ENCODE data around the gene SRD5A1. TPM values are rescaled to one million over a fixed set of nuclear protein-coding genes. Genes with fewer than 3 reads are reported as not detected.

The SRD5A1 gene
- polyA plus RNA-seq, 1 experiment, result 20.9 TPM

DNA sequence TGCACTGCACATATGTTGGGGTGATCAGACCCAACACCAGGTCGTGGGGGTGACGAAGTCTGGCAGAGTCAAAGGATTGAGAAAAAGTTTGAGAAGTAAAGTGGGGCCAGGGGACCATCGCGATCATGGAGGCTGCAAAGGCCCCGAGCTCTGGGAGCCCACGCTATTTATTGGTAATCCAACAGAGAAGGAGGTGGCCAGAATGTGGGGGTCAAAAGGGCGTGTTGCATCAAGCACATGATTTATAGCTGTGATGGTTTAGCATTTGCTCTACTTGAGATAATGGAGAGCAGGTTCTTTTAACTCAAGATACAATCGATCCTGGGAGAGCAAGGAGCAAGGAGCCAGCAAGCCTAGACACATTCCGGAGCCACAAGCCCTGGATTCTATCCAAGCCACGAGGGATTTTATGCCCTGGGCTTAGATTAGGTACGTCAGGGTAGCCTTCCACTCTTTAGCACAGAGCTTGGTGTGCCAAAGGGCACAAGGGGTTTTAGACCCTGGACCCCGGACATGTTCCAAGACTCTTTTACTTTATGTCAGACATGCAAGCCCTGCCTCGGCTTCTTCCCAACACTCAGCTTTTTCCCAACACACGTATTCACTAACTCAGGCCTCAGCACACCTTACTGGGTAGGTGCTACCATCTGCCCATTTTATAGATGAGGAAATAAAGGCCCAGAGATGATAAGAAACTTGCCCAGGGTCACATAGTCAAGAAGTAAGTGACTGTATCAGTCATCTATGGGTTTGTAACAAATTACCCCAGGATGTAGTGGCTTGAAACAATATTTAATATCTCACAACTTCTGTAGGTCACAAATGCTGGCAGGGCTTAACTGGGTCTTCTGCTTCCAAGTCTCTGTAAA, 39.9 kb upstream of the SRD5A1 start:
- peaks cover 7% of the 10 kb centered on the region for H3K36me3 ChIP-seq (ENCODE audit: control insufficient read depth, insufficient read depth, low read length)
- H3K4me3 ChIP-seq (ENCODE audit: low read depth, low read length), result no peak overlapping the region
- ChIA-PET POLR2A (no interaction called here), CTCF (interaction anchor here (3.2 kb wide), 1 partner anchor 10 kb away, joined by 11 read pairs; no protein-coding TSS in a partner anchor)
- DNase-seq (ENCODE audit: low read depth), result no peak
- TF ChIP-seq, protein P1, sequence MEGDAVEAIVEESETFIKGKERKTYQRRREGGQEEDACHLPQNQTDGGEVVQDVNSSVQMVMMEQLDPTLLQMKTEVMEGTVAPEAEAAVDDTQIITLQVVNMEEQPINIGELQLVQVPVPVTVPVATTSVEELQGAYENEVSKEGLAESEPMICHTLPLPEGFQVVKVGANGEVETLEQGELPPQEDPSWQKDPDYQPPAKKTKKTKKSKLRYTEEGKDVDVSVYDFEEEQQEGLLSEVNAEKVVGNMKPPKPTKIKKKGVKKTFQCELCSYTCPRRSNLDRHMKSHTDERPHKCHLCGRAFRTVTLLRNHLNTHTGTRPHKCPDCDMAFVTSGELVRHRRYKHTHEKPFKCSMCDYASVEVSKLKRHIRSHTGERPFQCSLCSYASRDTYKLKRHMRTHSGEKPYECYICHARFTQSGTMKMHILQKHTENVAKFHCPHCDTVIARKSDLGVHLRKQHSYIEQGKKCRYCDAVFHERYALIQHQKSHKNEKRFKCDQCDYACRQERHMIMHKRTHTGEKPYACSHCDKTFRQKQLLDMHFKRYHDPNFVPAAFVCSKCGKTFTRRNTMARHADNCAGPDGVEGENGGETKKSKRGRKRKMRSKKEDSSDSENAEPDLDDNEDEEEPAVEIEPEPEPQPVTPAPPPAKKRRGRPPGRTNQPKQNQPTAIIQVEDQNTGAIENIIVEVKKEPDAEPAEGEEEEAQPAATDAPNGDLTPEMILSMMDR (IDR thresholded peaks at IDR 0.05; ENCODE audit: insufficient read depth, low read depth, low read length), result no peak
- no peaks in the 10 kb centered on the region for H3K27me3 ChIP-seq (ENCODE audit: control insufficient read depth, insufficient read depth, low read length)

DNA sequence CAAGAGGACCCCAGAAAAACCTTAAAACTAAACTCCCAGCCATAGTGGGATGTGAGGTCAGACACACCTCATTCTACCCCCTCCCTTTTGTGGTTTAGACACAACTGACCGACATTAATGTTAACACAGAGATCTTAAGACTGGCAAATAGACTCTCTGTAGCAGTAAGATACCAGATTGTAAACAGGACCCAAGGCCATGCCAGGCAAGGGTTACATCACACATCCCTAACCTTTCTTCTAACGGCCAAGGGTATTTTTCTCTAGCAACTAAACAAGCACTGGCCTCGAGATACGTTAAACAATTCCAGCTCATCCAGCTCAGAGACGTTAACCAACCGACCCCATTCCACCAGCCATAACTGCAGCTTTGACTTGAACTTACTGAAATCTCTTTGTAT, 39.2 kb upstream of the SRD5A1 start:
- DNase-seq (ENCODE audit: low read depth), result no peak
- TF ChIP-seq, protein P1 (IDR thresholded peaks at IDR 0.05; ENCODE audit: insufficient read depth, low read depth, low read length), result no peak
- Histone ChIP-seq H3K36me3 (ENCODE audit: control insufficient read depth, insufficient read depth, low read length) (peaks cover 8% of the 10 kb centered on the region), H3K4me3 (ENCODE audit: low read depth, low read length) (no peak overlapping the region), H3K27me3 (ENCODE audit: control insufficient read depth, insufficient read depth, low read length) (no peaks in the 10 kb centered on the region)
- ChIA-PET POLR2A (interaction anchor here (0.5 kb wide), 1 partner anchor 8 kb away, joined by 5 read pairs; no protein-coding TSS in a partner anchor), CTCF (interaction anchor here (3.2 kb wide), 1 partner anchor 11 kb away, joined by 11 read pairs; no protein-coding TSS in a partner anchor)

DNA sequence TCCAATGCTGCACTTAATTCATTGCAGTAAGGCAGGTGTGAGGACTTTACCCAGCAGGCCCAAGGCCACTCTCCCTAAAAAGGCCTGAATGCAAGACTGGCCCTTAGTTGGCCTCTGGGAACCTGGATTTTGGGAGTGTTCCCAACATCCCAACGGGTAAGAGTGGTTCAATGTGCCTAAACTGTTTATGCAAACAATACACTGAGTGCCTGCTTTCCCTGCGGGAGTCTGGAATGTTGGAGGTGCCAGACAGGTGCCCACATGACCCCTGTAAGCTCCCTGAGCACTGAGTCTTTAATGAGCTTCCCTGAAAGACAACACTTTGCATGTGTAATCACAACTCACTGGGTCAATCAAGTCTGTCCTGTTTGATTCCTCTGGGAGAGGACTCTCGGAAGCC, 37.8 kb upstream of the SRD5A1 start:
- Histone ChIP-seq H3K27me3 (ENCODE audit: control insufficient read depth, insufficient read depth, low read length) (no peaks in the 10 kb centered on the region), H3K4me3 (ENCODE audit: low read depth, low read length) (no peak overlapping the region), H3K36me3 (ENCODE audit: control insufficient read depth, insufficient read depth, low read length) (peaks cover 11% of the 10 kb centered on the region)
- ChIA-PET POLR2A (no interaction called here), CTCF (interaction anchor here (0.6 kb wide), 1 partner anchor 178 kb away, joined by 3 read pairs; no protein-coding TSS in a partner anchor)
- no peak for DNase-seq (ENCODE audit: low read depth)
- TF ChIP-seq, protein P1 (IDR thresholded peaks at IDR 0.05; ENCODE audit: insufficient read depth, low read depth, low read length), result no peak

DNA sequence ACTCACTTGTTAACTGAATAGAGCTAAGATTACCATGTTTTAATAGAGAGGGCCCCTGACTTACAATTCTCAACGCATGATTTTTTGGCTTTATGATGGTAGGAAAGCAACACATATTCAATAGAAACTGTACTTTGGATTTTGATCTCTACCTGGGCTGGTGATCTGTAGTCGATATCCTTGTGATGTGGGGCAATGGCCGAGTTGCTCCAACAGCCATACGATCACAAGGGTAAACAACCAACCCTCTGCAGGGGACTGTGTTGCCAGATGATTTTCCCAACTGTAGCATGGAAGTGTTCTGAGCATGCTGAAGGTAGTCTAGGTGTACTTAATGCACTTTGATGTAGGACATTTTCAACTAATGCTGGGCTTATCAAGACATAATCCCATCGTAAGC, 36.9 kb upstream of the SRD5A1 start:
- H3K36me3 ChIP-seq (ENCODE audit: control insufficient read depth, insufficient read depth, low read length), result peaks cover 15% of the 10 kb centered on the region
- ChIA-PET CTCF (no interaction called here), POLR2A (no interaction called here)
- TF ChIP-seq, protein P1 (IDR thresholded peaks at IDR 0.05; ENCODE audit: insufficient read depth, low read depth, low read length), result no peak
- H3K4me3 ChIP-seq (ENCODE audit: low read depth, low read length), result no peak overlapping the region
- H3K27me3 ChIP-seq (ENCODE audit: control insufficient read depth, insufficient read depth, low read length), result no peaks in the 10 kb centered on the region
- DNase-seq (ENCODE audit: low read depth), result no peak

DNA sequence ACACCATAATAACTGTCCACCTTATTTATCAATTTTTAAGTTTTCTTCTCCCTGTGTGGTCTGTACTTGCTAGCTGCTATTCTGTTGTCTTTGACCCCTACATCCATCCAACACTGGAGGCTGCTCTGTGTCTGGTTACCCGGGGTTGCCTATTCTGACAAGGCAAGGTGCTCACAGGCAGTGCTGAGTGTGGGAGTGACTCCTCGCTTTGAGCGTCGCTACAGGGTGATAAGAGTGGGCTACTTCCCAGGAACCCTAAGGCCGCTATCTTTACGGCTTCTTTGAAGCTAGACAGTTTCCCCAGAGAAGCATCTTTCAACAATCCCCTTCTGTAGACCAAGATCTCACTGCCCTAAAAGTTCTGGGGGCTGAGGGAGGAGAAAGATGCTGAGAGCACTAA, 35.7 kb upstream of the SRD5A1 start:
- no peak overlapping the region for H3K4me3 ChIP-seq (ENCODE audit: low read depth, low read length)
- no peak for DNase-seq (ENCODE audit: low read depth)
- POLR2A ChIA-PET, result no interaction called here
- CTCF ChIA-PET, result no interaction called here
- TF ChIP-seq, protein P1 (IDR thresholded peaks at IDR 0.05; ENCODE audit: insufficient read depth, low read depth, low read length), result no peak
- H3K36me3 ChIP-seq (ENCODE audit: control insufficient read depth, insufficient read depth, low read length), result peaks cover 24% of the 10 kb centered on the region
- no peaks in the 10 kb centered on the region for H3K27me3 ChIP-seq (ENCODE audit: control insufficient read depth, insufficient read depth, low read length)
